Activated T-cell treated with anti-CD3 and anti-CD28 coated beads, Interleukin-2, amount 50 U/mL, for 24 hours (primary cell): Measurements from ENCODE around the gene TBK1.
A peak's percentile ranks its signal among the peaks of the same experiment; 100 is the strongest.

Source experiments
- DNase-seq: peaks from one replicate; pipeline ENCODE4 v3.0.0-alpha.2; 2020
- H3K27ac Mint-ChIP-seq: 2 replicates; pipeline ENCODE4 v1.8.0; 2020; ENCODE audit warnings: mild to moderate bottlenecking, mixed read lengths
- H3K27me3 Mint-ChIP-seq: 2 replicates; pipeline ENCODE4 v1.8.0; 2020; ENCODE audit warnings: mixed read lengths
- H3K36me3 Mint-ChIP-seq: 2 replicates; pipeline ENCODE4 v1.8.0; 2020; ENCODE audit warnings: low read depth, mixed read lengths
- H3K4me1 Mint-ChIP-seq: 2 replicates; pipeline ENCODE4 v1.8.0; 2020; ENCODE audit warnings: low read depth, mixed read lengths
- H3K4me3 Mint-ChIP-seq: 2 replicates; pipeline ENCODE4 v1.8.0; 2020; ENCODE audit warnings: mild to moderate bottlenecking, moderate library complexity, mixed read lengths
- H3K9me3 Mint-ChIP-seq: 2 replicates; pipeline ENCODE4 v1.8.0; 2020; ENCODE audit warnings: mixed read lengths

Gene TBK1

DNA sequence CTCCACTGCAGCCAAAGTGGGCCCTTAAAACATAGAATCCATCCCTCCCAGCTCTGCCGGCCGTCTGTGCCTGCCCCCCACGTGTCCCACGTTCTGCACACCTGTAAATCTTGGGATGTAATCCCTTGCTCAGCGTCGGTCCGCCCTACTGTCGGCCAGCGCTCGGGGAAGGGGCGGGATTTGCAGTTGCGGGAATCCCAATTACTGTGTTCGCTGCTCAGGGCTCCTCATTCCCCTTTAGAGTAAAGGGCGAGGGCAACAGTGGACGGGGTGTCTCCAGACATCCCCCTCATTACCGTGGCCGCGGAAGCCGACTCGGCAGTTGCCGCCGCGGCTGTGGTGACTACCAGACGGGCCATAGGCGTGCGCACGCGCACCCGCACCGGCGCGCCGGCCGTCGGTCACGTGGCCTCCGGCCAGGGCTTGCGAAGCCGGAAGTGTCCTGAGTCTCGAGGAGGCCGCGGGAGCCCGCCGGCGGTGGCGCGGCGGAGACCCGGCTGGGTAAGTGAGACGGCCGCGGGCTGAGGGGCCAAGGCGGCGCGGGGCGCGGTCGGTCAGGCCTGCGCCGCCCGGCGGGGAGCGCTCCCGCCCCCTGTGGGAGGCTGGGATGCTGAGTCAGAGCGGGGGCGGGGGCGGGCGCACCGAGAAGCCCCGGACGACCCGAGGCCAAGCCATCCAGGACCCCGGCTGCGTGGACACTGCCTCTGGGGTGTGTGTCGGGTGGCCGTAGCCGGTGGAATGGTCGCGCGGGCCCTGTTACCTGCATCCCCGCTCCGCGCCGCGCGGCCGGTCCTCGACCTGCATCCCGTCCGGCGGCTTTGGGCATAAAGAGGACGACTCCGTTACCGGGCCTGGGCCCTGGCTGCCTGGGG lies at the start of gene TBK1:
TSS of gene TBK1 (plus strand) at position 434 of the 872 bp plus-strand sequence. CDS start 3,751 bp downstream, outside the sequence.
- Mint-ChIP-seq H3K27me3 (no peaks in the 10 kb centered on the region), H3K27ac (peak within 1 kb of the TSS; percentile 96), H3K4me3 (peak within 1 kb of the TSS; percentile 91), H3K4me1 (peaks cover 41% of the 10 kb centered on the region), H3K9me3 (no peaks in the 10 kb centered on the region), H3K36me3 (peaks cover 57% of the 10 kb centered on the region)
- peak; percentile 85 for DNase-seq

DNA sequence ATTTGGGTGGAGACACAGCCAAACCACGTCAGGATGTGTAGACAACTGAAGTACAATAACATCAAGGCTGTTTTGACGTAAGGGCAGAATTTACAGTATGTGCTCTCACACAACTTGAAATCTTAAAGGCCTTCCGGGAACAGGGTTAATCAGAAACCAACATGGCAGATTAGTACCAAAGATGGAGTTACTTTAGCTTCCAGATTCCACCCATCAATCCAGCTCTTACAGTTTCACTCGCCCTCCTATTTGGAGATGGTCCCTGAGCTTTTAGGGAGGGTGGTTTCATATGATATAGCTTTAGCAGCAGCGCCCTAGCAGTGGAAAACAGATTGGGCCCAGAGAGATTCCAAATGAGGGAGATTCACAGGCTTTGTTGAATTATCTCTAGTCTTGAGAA lies 49.7 kb upstream of the TBK1 start:
- Mint-ChIP-seq H3K36me3 (peaks cover 20% of the 10 kb centered on the region), H3K4me3 (no peak overlapping the region), H3K27me3 (no peaks in the 10 kb centered on the region), H3K4me1 (peaks cover 39% of the 10 kb centered on the region), H3K9me3 (no peaks in the 10 kb centered on the region), H3K27ac (no peak overlapping the region)
- DNase-seq: no peak

DNA sequence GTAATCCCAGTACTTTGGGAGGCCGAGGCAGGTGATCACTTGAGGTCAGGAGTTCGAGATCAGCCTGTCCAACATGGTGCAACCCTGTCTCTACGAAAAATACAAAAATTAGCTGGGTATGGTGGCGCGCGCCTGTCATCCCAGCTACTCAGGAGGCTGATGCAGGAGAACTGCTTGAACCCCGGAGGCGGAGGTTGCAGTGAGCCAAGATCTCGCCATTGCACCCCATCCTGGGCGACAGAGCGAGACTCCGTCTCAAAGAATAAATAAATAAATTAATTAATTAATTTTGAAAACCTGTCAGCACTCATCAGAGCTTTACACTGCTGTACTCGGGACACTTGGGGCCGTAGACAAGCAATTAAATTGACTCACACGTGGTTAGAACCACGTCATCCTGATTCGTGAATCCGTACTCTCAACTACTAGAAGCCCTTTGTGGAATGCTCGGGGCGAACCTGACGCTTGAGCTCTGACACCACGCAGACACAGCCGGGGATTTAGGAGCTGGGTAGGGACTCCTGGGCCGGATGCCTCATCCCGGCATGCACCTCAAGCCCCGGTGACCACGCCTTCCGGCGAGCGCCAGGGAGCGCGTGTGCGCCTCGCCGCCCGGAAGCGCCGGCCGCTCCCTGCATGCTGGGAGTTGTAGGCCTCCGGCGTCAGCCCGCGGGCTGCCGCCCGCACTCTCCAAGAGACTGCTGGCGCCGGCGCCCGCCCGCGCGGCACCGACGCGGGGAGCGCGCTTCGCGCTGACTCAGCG lies 48.0 kb upstream of the TBK1 start, which contains the start of gene XPOT:
TSS of gene XPOT (plus strand) at position 686 of the 763 bp plus-strand sequence. CDS start 5,644 bp downstream, outside the sequence.
- H3K4me3 Mint-ChIP-seq: peak within 1 kb of the TSS; percentile 97

GRCh38 chr12:64404470-64405256 lies 47.3 kb upstream of the TBK1 start:
- Mint-ChIP-seq H3K27me3 (no peaks in the 10 kb centered on the region), H3K4me1 (peaks cover 53% of the 10 kb centered on the region), H3K36me3 (peaks cover 45% of the 10 kb centered on the region), H3K4me3 (peak overlapping the region; percentile 97), H3K27ac (peak overlapping the region; percentile 99), H3K9me3 (no peaks in the 10 kb centered on the region)
- peak; percentile 83 for DNase-seq

More for the DNA sequence above, 48.0 kb upstream of the TBK1 start, which contains the start of gene XPOT:
- peak within 1 kb of the TSS; percentile 99 for H3K27ac Mint-ChIP-seq
- H3K9me3 Mint-ChIP-seq: no peaks in the 10 kb centered on the region
- peak; percentile 93 for DNase-seq
- peaks cover 52% of the 10 kb centered on the region for H3K4me1 Mint-ChIP-seq
- H3K27me3 Mint-ChIP-seq: no peaks in the 10 kb centered on the region
- peaks cover 37% of the 10 kb centered on the region for H3K36me3 Mint-ChIP-seq

- Mint-ChIP-seq H3K4me1 (peaks cover 48% of the 10 kb centered on the region), H3K27ac (peak overlapping the region; percentile 20), H3K4me3 (peak overlapping the region; percentile 18), H3K9me3 (no peaks in the 10 kb centered on the region), H3K36me3 (peaks cover 71% of the 10 kb centered on the region), H3K27me3 (no peaks in the 10 kb centered on the region)
- no peak for DNase-seq
Observed at GRCh38 chr12:64407342-64408223, 44.3 kb upstream of the TBK1 start.

- Mint-ChIP-seq H3K4me1 (peaks cover 34% of the 10 kb centered on the region), H3K27me3 (no peaks in the 10 kb centered on the region), H3K9me3 (no peaks in the 10 kb centered on the region), H3K36me3 (peaks cover 94% of the 10 kb centered on the region), H3K4me3 (no peak overlapping the region), H3K27ac (no peak overlapping the region)
- no peak for DNase-seq
Observed at GRCh38 chr12:64411427-64411826, 40.5 kb upstream of the TBK1 start.

DNA sequence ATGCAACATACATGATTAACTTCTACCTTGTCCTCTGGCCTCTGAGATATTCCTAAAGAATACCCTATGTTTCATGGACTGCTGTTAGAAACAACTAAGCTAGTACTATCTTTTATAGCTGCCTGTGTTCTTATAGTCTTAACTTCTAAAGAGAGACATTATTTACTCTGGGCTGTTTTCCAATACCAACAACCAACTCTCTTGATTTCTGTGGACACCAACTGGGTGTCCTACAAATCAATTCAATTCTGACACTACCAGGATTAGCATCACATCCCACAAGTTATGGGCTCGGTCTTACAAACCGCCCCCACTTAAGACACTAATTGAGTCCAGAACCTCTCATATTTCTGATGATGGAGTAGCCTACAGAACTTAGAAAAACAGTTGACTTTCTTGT lies 39.5 kb upstream of the TBK1 start:
- DNase-seq: no peak
- no peak overlapping the region for H3K4me3 Mint-ChIP-seq
- H3K27me3 Mint-ChIP-seq: no peaks in the 10 kb centered on the region
- no peak overlapping the region for H3K27ac Mint-ChIP-seq
- peaks cover 95% of the 10 kb centered on the region for H3K36me3 Mint-ChIP-seq
- peaks cover 31% of the 10 kb centered on the region for H3K4me1 Mint-ChIP-seq
- H3K9me3 Mint-ChIP-seq: no peaks in the 10 kb centered on the region

DNA sequence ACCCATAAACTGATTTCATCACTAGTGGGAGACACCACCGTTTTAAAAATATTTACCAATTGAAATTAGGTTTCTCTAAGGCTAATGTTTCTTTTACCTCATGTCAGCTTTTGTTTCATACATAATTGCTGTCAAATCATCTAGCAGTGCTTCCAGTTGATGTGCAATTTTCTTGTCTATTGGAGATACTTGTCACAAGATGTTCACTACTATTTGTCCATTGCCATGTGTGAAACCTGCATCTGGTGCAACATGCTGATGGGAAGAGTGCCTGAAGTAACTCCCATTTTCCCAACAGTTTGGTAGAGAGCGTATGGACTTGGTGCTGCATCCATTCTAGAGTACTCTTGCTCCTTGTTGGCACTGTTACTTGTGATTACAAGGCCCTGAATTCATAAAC lies 38.0 kb upstream of the TBK1 start:
- H3K4me1 Mint-ChIP-seq: peaks cover 28% of the 10 kb centered on the region
- DNase-seq: no peak
- no peak overlapping the region for H3K27ac Mint-ChIP-seq
- H3K4me3 Mint-ChIP-seq: no peak overlapping the region
- peaks cover 95% of the 10 kb centered on the region for H3K36me3 Mint-ChIP-seq
- no peaks in the 10 kb centered on the region for H3K9me3 Mint-ChIP-seq
- no peaks in the 10 kb centered on the region for H3K27me3 Mint-ChIP-seq

- peaks cover 20% of the 10 kb centered on the region for H3K4me1 Mint-ChIP-seq
- no peak for DNase-seq
- peaks cover 96% of the 10 kb centered on the region for H3K36me3 Mint-ChIP-seq
- no peak overlapping the region for H3K4me3 Mint-ChIP-seq
- H3K27me3 Mint-ChIP-seq: no peaks in the 10 kb centered on the region
- peak overlapping the region; percentile 72 for H3K27ac Mint-ChIP-seq
- no peaks in the 10 kb centered on the region for H3K9me3 Mint-ChIP-seq
Observed at GRCh38 chr12:64418209-64418608, 33.7 kb upstream of the TBK1 start.

DNA sequence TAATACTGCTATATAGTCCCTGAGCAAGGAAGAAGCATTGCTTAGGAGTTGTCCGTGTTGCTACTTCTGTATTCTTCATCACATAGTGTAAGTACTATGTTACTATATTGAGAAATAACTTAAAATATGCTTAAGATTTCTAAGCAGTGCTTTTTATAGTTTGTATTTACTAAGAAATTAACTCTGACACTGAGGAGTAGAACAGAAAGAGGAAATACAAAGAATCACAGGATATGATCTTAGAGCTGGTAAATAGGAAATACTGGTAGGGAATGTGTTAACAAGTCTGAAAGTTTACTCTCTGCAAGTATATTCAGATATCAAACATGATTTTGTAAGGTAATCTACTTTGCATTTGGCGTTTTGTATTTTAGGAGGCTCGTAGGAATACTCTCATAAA lies 32.2 kb upstream of the TBK1 start:
- H3K4me3 Mint-ChIP-seq: no peak overlapping the region
- peaks cover 20% of the 10 kb centered on the region for H3K4me1 Mint-ChIP-seq
- H3K36me3 Mint-ChIP-seq: peaks cover 96% of the 10 kb centered on the region
- no peaks in the 10 kb centered on the region for H3K9me3 Mint-ChIP-seq
- no peak for DNase-seq
- H3K27me3 Mint-ChIP-seq: no peaks in the 10 kb centered on the region
- H3K27ac Mint-ChIP-seq: no peak overlapping the region

DNA sequence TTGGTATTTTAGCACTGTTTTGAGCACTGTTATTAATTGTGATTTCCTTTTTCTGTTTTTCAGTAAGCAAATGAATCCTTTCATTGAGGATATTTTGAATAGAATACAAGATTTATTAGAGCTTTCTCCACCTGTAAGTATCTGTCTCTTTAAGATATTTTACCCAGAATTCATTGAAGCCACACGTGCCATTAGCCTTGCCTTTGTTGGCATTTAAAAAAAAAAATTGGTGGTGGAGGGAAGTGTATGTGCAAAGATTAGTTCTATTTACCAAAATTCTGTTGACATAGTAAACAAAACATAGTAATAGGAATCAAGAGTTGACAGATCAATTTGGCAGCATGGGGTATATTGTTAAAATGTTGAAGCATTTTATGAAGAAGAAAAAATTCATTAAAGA lies 23.9 kb upstream of the TBK1 start:
- no peaks in the 10 kb centered on the region for H3K4me1 Mint-ChIP-seq

DNA sequence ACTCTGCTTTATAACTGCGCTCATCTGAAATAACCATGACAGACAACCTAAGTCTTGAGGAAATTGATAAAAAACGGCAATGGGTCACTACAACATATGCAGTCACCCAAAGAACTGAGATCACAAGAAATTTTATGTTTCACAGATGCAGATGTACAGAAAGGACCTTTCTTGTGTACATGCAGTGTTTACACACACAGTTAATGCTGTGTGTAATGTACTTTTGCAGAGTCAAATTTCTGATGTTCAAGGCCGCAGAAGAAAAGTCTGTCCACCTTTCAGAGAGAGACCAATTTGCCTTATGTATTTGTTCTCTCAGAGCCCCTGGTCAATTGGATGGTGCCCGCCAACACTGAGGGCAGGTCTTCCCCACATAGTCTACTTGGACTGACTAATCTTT lies 23.0 kb upstream of the TBK1 start:
- no peaks in the 10 kb centered on the region for H3K4me1 Mint-ChIP-seq
- H3K9me3 Mint-ChIP-seq: no peaks in the 10 kb centered on the region
- H3K4me3 Mint-ChIP-seq: no peak overlapping the region
- H3K27me3 Mint-ChIP-seq: no peaks in the 10 kb centered on the region
- H3K36me3 Mint-ChIP-seq: peaks cover 96% of the 10 kb centered on the region
- DNase-seq: no peak
- H3K27ac Mint-ChIP-seq: peak overlapping the region; percentile 31

More for the DNA sequence above, 23.9 kb upstream of the TBK1 start:
- no peak overlapping the region for H3K27ac Mint-ChIP-seq
- no peak for DNase-seq
- peaks cover 96% of the 10 kb centered on the region for H3K36me3 Mint-ChIP-seq
- no peaks in the 10 kb centered on the region for H3K27me3 Mint-ChIP-seq
- H3K9me3 Mint-ChIP-seq: no peaks in the 10 kb centered on the region
- H3K4me3 Mint-ChIP-seq: no peak overlapping the region

- Mint-ChIP-seq H3K27me3 (no peaks in the 10 kb centered on the region), H3K27ac (no peak overlapping the region), H3K4me1 (no peaks in the 10 kb centered on the region), H3K36me3 (peaks cover 96% of the 10 kb centered on the region), H3K4me3 (no peak overlapping the region), H3K9me3 (no peaks in the 10 kb centered on the region)
- DNase-seq: no peak
Observed at GRCh38 chr12:64430886-64431285, 21.0 kb upstream of the TBK1 start.
